ENCODE results near the gene NPAS3.

The NPAS3 gene

GRCh38 chr14:33460164-33460563, 521.5 kb downstream of the NPAS3 start:
- no peak for DNase-seq (ENCODE audit: extremely low read depth in 1 of 2, low read depth in 1 of 2)

GRCh38 chr14:33461036-33461435, 522.4 kb downstream of the NPAS3 start:
- no peak for DNase-seq (ENCODE audit: extremely low read depth in 1 of 2, low read depth in 1 of 2)

GRCh38 chr14:33463731-33464130, 525.1 kb downstream of the NPAS3 start:
- DNase-seq (ENCODE audit: extremely low read depth in 1 of 2, low read depth in 1 of 2) = no peak

GRCh38 chr14:33464254-33464962, 525.7 kb downstream of the NPAS3 start:
- no peak for DNase-seq (ENCODE audit: extremely low read depth in 1 of 2, low read depth in 1 of 2)

- DNase-seq (ENCODE audit: extremely low read depth in 1 of 2, low read depth in 1 of 2) = no peak
Observed at GRCh38 chr14:33465846-33466700, 527.4 kb downstream of the NPAS3 start.

GRCh38 chr14:33467971-33468370, 529.3 kb downstream of the NPAS3 start:
- no peak for DNase-seq (ENCODE audit: extremely low read depth in 1 of 2, low read depth in 1 of 2)

DNA sequence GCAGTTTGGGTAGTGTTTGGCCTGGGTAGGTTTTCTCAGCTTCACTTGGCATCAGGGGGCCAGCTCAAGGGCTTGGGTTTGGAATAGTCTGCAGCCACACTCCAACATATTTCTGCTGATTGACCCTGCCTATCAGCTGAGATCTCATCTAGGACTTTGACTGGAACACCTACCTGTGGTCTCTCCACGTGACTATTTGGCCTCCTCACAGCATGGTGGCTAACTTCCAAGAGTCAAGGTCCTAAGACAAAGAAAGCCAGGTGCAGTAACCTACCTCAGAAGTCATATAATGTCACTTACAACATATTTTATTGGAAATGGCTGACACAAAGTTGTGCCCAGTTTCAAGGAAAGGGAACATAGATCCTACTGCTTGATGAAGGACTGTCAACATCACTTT, 531.2 kb downstream of the NPAS3 start:
- no peak for DNase-seq (ENCODE audit: extremely low read depth in 1 of 2, low read depth in 1 of 2)

GRCh38 chr14:33471776-33472175, 533.1 kb downstream of the NPAS3 start:
- no peak for DNase-seq (ENCODE audit: extremely low read depth in 1 of 2, low read depth in 1 of 2)

GRCh38 chr14:33475623-33476022, 536.9 kb downstream of the NPAS3 start:
- no peak for DNase-seq (ENCODE audit: extremely low read depth in 1 of 2, low read depth in 1 of 2)

- DNase-seq (ENCODE audit: extremely low read depth in 1 of 2, low read depth in 1 of 2) = no peak
Observed at GRCh38 chr14:33477797-33478196, 539.1 kb downstream of the NPAS3 start.

DNA sequence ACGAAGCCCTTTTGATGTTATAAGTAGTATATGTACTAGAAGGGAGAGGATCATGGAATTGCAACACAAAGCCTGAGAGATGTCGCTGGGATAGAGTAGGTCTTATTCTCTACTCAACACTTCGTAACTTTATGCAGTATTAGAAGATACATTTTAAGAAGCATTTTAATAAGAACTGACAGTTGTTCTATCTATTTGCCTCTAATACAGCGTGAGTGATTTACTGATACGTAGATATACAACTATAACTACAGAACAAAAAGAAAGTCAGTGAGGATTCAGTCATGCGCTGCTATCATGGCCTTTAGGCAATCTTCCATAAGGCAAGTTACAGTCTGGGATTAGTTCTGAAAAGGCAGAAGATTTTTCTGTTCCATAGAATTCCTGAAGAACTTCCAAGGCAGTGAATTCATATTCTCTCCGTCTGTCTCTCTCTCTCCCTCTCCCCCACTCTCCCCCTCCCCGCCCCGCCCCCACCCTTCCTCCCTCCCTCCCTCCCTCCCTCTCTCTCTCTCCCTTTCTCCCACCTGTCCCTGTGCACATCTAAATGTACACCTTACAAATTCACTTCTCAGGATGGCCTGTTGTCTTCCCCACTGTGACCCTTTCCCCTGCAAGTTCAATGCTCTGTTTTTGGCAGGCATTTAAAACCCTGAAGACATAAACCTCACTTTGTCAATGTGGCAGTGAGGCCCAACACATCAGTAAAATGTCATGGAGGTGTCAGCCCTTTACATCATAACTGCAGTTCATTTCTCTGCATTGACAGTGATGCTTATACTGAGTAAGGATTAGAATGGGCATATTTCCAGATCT, 541.6 kb downstream of the NPAS3 start:
- no peak for DNase-seq (ENCODE audit: extremely low read depth in 1 of 2, low read depth in 1 of 2)

DNA sequence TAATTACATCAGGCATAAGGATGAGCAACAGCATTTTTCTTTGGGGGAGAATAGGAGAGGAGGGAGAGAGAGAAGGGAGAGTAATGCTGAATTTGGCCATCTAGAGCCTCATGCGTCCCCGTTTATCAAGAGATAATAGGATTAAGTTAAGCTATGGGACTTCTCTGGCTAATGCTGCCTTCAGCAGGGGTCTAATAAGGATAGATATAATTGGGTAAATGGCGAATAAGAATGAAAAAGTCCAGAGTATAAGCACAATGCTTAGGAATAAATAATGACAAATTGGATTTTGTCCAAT, 542.2 kb downstream of the NPAS3 start:
- no peak for DNase-seq (ENCODE audit: extremely low read depth in 1 of 2, low read depth in 1 of 2)

GRCh38 chr14:33483110-33483509, 544.4 kb downstream of the NPAS3 start:
- DNase-seq (ENCODE audit: extremely low read depth in 1 of 2, low read depth in 1 of 2) = no peak

- DNase-seq (ENCODE audit: extremely low read depth in 1 of 2, low read depth in 1 of 2) = no peak
Observed at GRCh38 chr14:33483541-33483940, 544.9 kb downstream of the NPAS3 start.

GRCh38 chr14:33484264-33484663, 545.6 kb downstream of the NPAS3 start:
- DNase-seq (ENCODE audit: extremely low read depth in 1 of 2, low read depth in 1 of 2) = no peak

GRCh38 chr14:33486332-33486890, 547.7 kb downstream of the NPAS3 start:
- no peak for DNase-seq (ENCODE audit: extremely low read depth in 1 of 2, low read depth in 1 of 2)

DNA sequence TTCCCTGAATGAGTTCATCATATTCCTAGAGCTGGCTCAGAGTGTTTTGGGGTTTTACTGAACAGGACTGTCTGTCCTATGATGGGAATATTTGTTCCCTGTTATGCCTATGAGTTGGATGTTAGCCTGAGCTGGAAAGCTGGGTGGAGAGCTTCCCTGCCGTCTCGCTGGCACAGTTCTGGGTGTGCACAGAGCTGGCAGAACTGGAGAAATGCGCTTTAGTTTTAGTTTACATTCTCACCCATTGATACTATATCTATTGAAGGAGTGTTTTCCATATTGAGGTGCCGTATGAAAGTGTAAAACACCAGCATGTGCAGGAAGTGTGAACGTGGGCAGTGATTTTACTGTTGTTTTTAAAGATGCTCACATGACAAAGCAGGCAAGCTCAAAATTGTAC, 549.9 kb downstream of the NPAS3 start:
- DNase-seq (ENCODE audit: extremely low read depth in 1 of 2, low read depth in 1 of 2) = no peak

DNA sequence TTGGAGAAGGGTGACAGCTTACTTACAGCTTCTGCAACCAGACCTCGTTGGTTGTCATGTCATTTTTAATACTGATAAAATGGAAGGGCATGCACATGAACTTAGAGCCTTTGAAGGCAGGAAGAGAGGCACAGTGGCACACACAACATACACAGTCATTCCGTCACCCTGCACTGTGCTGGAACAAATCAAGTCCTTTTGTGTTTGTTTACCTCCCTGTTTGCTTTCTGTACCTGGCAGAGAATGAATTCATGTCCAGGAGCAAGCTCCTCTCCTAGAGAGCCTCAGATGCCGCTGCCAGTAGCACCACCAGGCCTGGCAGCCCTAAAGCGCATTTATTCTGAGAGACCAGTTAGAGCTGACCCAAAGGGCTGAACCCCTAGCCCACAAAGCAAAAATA, 551.9 kb downstream of the NPAS3 start:
- no peak for DNase-seq (ENCODE audit: extremely low read depth in 1 of 2, low read depth in 1 of 2)

GRCh38 chr14:33491112-33491511, 552.4 kb downstream of the NPAS3 start:
- DNase-seq (ENCODE audit: extremely low read depth in 1 of 2, low read depth in 1 of 2) = no peak

- no peak for DNase-seq (ENCODE audit: extremely low read depth in 1 of 2, low read depth in 1 of 2)
Observed at GRCh38 chr14:33492491-33492890, 553.8 kb downstream of the NPAS3 start.

- no peak for DNase-seq (ENCODE audit: extremely low read depth in 1 of 2, low read depth in 1 of 2)
Observed at GRCh38 chr14:33493266-33493665, 554.6 kb downstream of the NPAS3 start.

Data from stimulated activated CD8-positive, alpha-beta memory T cell treated with anti-CD3 and anti-CD28 coated beads, Interleukin-7, amount 100 ng/mL, for 48 hours (primary cell).